ENCODE measurements around the gene KNDC1.

Gene KNDC1

DNA sequence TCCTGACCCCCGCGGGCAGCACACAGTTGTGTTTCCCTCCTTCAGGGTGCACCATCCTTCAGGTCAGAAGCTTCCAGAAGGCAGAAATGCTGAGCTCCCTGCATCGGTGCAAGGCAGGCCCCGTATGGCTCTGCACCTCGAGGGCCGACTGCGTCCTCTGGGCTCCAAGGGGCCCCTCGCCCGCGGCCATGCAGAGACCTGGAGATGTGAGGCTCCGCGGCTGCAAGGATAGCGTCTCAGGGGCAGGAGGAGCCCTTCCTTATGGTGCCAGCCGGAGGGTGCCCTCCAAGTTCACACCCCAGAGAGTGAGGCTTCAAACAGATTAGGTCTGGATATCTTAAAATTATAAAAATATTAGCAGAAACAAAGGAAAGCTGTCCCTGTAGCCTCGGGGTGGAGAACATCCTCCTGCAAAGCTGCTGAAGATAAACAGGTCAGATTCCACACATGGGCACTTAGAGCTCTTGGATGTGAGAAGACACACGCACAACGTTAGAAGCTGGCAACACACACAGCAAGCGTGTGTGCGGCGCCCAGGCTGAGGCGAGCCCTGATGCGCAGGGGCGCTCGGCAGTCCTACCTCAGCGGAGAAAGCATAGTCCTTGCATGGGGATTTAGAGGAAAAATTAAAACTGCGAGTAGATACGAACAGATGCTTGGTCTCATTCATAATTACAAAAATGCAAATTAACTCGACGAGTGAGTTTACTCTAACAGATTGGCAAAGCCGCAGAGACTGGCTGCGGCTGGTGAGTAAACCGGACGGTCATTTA is 20.4 kb downstream of the KNDC1 start:
- H2AFZ ChIP-seq (ENCODE audit: low read depth, low read length), result no peak overlapping the region
- TF ChIP-seq EZH2phosphoT487 (IDR thresholded peaks at IDR 0.05; ENCODE audit: low read depth), result no peak
- TF ChIP-seq, protein P1, sequence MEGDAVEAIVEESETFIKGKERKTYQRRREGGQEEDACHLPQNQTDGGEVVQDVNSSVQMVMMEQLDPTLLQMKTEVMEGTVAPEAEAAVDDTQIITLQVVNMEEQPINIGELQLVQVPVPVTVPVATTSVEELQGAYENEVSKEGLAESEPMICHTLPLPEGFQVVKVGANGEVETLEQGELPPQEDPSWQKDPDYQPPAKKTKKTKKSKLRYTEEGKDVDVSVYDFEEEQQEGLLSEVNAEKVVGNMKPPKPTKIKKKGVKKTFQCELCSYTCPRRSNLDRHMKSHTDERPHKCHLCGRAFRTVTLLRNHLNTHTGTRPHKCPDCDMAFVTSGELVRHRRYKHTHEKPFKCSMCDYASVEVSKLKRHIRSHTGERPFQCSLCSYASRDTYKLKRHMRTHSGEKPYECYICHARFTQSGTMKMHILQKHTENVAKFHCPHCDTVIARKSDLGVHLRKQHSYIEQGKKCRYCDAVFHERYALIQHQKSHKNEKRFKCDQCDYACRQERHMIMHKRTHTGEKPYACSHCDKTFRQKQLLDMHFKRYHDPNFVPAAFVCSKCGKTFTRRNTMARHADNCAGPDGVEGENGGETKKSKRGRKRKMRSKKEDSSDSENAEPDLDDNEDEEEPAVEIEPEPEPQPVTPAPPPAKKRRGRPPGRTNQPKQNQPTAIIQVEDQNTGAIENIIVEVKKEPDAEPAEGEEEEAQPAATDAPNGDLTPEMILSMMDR (IDR thresholded peaks at IDR 0.05; ENCODE audit: low read depth, low read length), result no peak
- no peak overlapping the region for H3K27ac ChIP-seq (ENCODE audit: low read length)
- H3K9ac ChIP-seq (ENCODE audit: low read length), result no peak overlapping the region
- H3K4me3 ChIP-seq (ENCODE audit: low read length), result no peak overlapping the region
- no peaks in the 10 kb centered on the region for H4K20me1 ChIP-seq (ENCODE audit: insufficient read depth, low read length)
- H3K4me1 ChIP-seq (ENCODE audit: low read length), result no peaks in the 10 kb centered on the region
- H3K9me3 ChIP-seq (ENCODE audit: insufficient read depth, low read length), result no peaks in the 10 kb centered on the region
- H3K27me3 ChIP-seq (ENCODE audit: low read depth, low read length), result no peaks in the 10 kb centered on the region
- H3K36me3 ChIP-seq (replicated peaks; ENCODE audit: low read depth, low read length), result no peaks in the 10 kb centered on the region
- H3K4me2 ChIP-seq (ENCODE audit: low read length), result no peak overlapping the region
- no peaks in the 10 kb centered on the region for H3K79me2 ChIP-seq (ENCODE audit: low read length)

DNA sequence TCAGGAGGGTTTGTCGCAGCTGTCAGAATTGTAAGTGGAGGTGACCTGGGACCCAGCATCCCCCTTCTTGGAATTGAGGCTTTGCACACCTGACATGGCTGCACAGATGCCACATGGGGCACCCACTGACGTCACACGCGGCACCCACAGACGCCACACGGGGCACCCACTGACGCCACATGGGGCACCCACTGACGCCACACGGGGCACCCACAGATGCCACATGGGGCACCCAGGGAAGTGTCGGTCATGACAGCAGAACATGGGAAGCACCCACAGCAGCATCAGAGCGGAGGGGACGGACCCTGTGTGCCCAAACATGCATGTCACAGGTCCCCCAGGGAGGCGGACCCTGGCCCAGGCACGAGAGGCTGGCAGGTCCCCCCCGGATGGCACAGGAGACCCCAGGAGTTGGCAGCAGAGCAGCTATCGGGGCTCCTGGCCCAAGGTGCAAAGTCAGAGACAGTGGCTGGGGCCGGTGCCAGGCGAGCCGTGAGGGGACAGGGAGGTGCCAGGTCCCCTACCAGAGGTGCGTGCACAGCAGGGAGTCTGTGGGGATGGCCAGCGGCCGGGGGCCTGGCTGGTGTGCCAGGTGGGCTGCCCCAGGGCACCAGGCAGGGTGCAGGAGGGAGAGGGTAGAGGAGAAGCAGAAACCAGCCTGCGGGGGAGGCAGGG is 21.1 kb downstream of the KNDC1 start:
- H3K9me3 ChIP-seq (ENCODE audit: insufficient read depth, low read length), result no peaks in the 10 kb centered on the region
- no peak overlapping the region for H3K9ac ChIP-seq (ENCODE audit: low read length)
- no peak overlapping the region for H3K27ac ChIP-seq (ENCODE audit: low read length)
- no peaks in the 10 kb centered on the region for H3K36me3 ChIP-seq (replicated peaks; ENCODE audit: low read depth, low read length)
- TF ChIP-seq, protein P1 (IDR thresholded peaks at IDR 0.05; ENCODE audit: low read depth, low read length), result no peak
- no peak for TF ChIP-seq EZH2phosphoT487 (IDR thresholded peaks at IDR 0.05; ENCODE audit: low read depth)
- H3K4me3 ChIP-seq (ENCODE audit: low read length), result no peak overlapping the region
- H3K4me1 ChIP-seq (ENCODE audit: low read length), result no peaks in the 10 kb centered on the region
- no peak overlapping the region for H3K4me2 ChIP-seq (ENCODE audit: low read length)
- no peaks in the 10 kb centered on the region for H4K20me1 ChIP-seq (ENCODE audit: insufficient read depth, low read length)
- no peaks in the 10 kb centered on the region for H3K79me2 ChIP-seq (ENCODE audit: low read length)
- no peak overlapping the region for H2AFZ ChIP-seq (ENCODE audit: low read depth, low read length)
- no peaks in the 10 kb centered on the region for H3K27me3 ChIP-seq (ENCODE audit: low read depth, low read length)

DNA sequence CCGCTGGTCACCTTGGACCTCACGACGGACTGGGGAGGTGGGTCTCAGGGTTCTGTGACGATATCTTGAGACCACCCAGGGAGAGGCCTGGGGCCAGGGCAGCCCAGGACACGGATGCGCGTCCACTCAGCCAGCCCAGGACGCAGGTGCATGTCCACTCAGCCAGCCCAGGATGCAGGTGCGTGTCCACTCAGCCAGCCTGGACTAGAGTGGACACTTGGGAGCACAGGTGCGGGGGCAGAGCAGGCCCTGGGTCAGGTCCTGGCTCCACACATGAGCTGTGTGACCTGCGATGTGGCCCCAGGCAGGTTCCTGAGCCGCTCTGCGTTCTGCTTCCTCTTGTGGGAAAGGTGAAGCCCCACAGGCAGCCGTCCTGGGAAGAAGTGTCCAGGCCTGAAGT is 22.2 kb downstream of the KNDC1 start:
- Histone ChIP-seq H3K79me2 (ENCODE audit: low read length) (no peaks in the 10 kb centered on the region), H4K20me1 (ENCODE audit: insufficient read depth, low read length) (no peaks in the 10 kb centered on the region), H3K9ac (ENCODE audit: low read length) (no peak overlapping the region), H3K4me3 (ENCODE audit: low read length) (no peak overlapping the region), H2AFZ (ENCODE audit: low read depth, low read length) (no peak overlapping the region), H3K4me1 (ENCODE audit: low read length) (no peaks in the 10 kb centered on the region), H3K4me2 (ENCODE audit: low read length) (no peak overlapping the region), H3K27me3 (ENCODE audit: low read depth, low read length) (no peaks in the 10 kb centered on the region), H3K27ac (ENCODE audit: low read length) (no peak overlapping the region), H3K36me3 (replicated peaks; ENCODE audit: low read depth, low read length) (no peaks in the 10 kb centered on the region), H3K9me3 (ENCODE audit: insufficient read depth, low read length) (no peaks in the 10 kb centered on the region)
- TF ChIP-seq EZH2phosphoT487 (IDR thresholded peaks at IDR 0.05; ENCODE audit: low read depth), result no peak
- TF ChIP-seq, protein P1 (IDR thresholded peaks at IDR 0.05; ENCODE audit: low read depth, low read length), result no peak

DNA sequence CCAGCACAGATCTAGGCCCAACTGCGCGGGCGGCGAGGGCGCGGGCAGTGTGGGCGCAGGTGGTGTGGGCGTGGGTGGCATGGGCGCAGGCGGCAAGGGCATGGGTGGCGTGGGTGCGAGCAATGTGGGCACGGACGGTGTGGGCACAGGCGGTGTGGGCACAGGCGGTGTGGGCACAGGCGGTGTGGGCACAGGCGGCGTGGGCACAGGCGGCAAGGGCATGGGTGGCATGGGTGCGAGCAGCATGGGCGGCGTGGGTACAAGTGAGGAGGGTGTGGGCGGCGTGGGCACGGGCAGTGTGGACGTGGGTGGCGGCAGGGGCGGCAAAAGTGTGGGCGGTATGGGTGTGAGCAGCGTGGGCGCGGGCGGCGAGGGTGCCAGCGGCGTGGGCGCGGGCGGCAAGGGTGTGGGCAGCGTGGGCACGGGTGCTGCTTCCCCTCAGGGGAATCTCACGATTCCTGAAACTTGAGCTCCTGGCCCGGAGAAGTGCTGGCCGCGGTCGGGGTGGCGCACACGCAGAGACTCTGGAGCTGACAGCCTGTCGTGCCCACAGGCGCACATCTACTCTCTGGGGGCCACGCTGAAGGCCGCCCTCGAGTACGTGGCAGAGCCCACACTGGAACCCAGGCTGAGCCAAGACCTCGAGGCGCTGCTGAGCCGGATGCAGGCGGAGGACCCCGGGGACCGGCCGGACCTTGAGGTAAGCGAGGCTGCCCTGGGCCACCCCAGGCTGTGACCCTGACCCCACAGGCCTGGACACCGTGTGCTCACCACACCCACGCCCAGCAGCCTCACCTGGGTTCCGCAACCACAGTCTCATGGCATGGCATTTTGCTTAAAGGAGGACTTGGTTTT is 23.0 kb downstream of the KNDC1 start:
- Histone ChIP-seq H3K9ac (ENCODE audit: low read length) (no peak overlapping the region), H3K27ac (ENCODE audit: low read length) (no peak overlapping the region), H3K27me3 (ENCODE audit: low read depth, low read length) (no peaks in the 10 kb centered on the region), H4K20me1 (ENCODE audit: insufficient read depth, low read length) (no peaks in the 10 kb centered on the region), H3K79me2 (ENCODE audit: low read length) (no peaks in the 10 kb centered on the region), H2AFZ (ENCODE audit: low read depth, low read length) (no peak overlapping the region), H3K4me1 (ENCODE audit: low read length) (no peaks in the 10 kb centered on the region), H3K36me3 (replicated peaks; ENCODE audit: low read depth, low read length) (no peaks in the 10 kb centered on the region), H3K4me3 (ENCODE audit: low read length) (no peak overlapping the region), H3K4me2 (ENCODE audit: low read length) (no peak overlapping the region), H3K9me3 (ENCODE audit: insufficient read depth, low read length) (no peaks in the 10 kb centered on the region)
- TF ChIP-seq EZH2phosphoT487 (IDR thresholded peaks at IDR 0.05; ENCODE audit: low read depth), result no peak
- TF ChIP-seq, protein P1 (IDR thresholded peaks at IDR 0.05; ENCODE audit: low read depth, low read length), result no peak
